GM10266 (cell line): Measurements from ENCODE around the gene LIPK.
A peak's percentile ranks its signal among the peaks of the same experiment; 100 is the strongest.

Experiments
- DNase-seq: peaks from one replicate; pipeline ENCODE4 v3.0.0; 2012; ENCODE audit errors: extremely low spot score
- CTCF ChIP-seq: IDR thresholded peaks from 2 replicates; pipeline ENCODE4 v1.5.1; 2012; ENCODE audit warnings: mild to moderate bottlenecking, low read depth; ENCODE audit not compliant: control insufficient read depth, insufficient read depth; ENCODE audit errors: missing control alignments

LIPK gene

GRCh38 chr10:88744002-88744401 is 38.0 kb downstream of the LIPK start:
- no peak for DNase-seq
- no peak for TF ChIP-seq CTCF

- TF ChIP-seq CTCF: no peak
- no peak for DNase-seq
Observed at GRCh38 chr10:88745633-88746032, 39.6 kb downstream of the LIPK start.

GRCh38 chr10:88754287-88754686 is 48.2 kb downstream of the LIPK start:
- no peak for TF ChIP-seq CTCF
- no peak for DNase-seq

- DNase-seq: peak; percentile 11
- no peak for TF ChIP-seq CTCF
Observed at GRCh38 chr10:88755753-88756152, 49.7 kb downstream of the LIPK start.

- DNase-seq: no peak
- TF ChIP-seq CTCF: no peak
Observed at GRCh38 chr10:88756660-88757059, 50.6 kb downstream of the LIPK start.

- no peak for DNase-seq
- TF ChIP-seq CTCF: no peak
Observed at GRCh38 chr10:88759366-88760101, 53.5 kb downstream of the LIPK start, which contains the start of gene LIPN. TSS of gene LIPN (plus strand) at chr10:88760020. CDS start at chr10:88761406, 1,386 bp downstream.

GRCh38 chr10:88762906-88763305 is 56.9 kb downstream of the LIPK start:
- TF ChIP-seq CTCF: no peak
- DNase-seq: no peak
